HEK293T (cell line): ENCODE data around the gene COA8.

Experiments
- ARNT ChIP-seq: fragments of 450-650 bp; IDR thresholded peaks from 2 replicates; pipeline ENCODE4 v1.6.1; 2017; ENCODE audit warnings: mild to moderate bottlenecking
- BHLHE40 ChIP-seq: fragments of 450-650 bp; IDR thresholded peaks from 2 replicates; pipeline ENCODE4 v1.6.1; 2016; ENCODE audit warnings: mild to moderate bottlenecking, moderate library complexity, borderline replicate concordance
- CTBP1 ChIP-seq: fragments of 450-650 bp; IDR thresholded peaks from 2 replicates; pipeline ENCODE4 v1.6.1; 2016; ENCODE audit warnings: borderline replicate concordance
- ELF4 ChIP-seq: fragments of 450-650 bp; IDR thresholded peaks from 2 replicates; pipeline ENCODE4 v1.6.1; 2017; ENCODE audit warnings: antibody characterized with exemption
- FOXA1 ChIP-seq: fragments of 450-650 bp; IDR thresholded peaks from 2 replicates; pipeline ENCODE4 v1.6.1; 2016; ENCODE audit warnings: mild to moderate bottlenecking
- FOXK2 ChIP-seq: fragments of 450-650 bp; IDR thresholded peaks from 2 replicates; pipeline ENCODE4 v1.6.1; 2016; ENCODE audit warnings: mild to moderate bottlenecking
- L3MBTL2 ChIP-seq: fragments of 450-650 bp; conservative IDR thresholded peaks from 2 replicates; pipeline ENCODE4 v1.6.1; 2016; ENCODE audit warnings: mild to moderate bottlenecking
- NFRKB ChIP-seq: fragments of 450-650 bp; IDR thresholded peaks from 2 replicates; pipeline ENCODE4 v1.6.1; 2016; ENCODE audit warnings: mild to moderate bottlenecking, moderate library complexity
- SP1 ChIP-seq: fragments of 450-650 bp; IDR thresholded peaks from 2 replicates; pipeline ENCODE4 v1.6.1; 2017
- SUZ12 ChIP-seq: fragments of 450-650 bp; IDR thresholded peaks from 2 replicates; pipeline ENCODE4 v1.6.1; 2016; ENCODE audit warnings: mild to moderate bottlenecking
- ZNF384 ChIP-seq: fragments of 450-650 bp; IDR thresholded peaks from 2 replicates; pipeline ENCODE4 v1.6.1; 2016
- TF ChIP-seq, protein P1 (sequence below): fragments of 450-650 bp; IDR thresholded peaks from 2 replicates; pipeline ENCODE4 v1.6.1; 2016

DNA sequence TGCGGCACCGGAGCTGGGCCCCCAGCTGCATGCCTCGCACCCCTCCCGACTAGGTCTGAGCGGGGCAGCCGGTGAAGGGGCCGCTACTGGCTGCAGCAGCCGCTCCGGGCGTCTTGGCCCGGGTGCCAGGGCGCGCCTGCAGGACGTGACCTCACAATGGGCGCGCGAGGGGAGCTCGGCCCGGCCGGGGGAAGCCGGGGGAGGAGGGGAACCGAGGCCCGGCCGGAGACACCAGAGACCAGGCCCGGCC is 656 bp upstream of the COA8 start:
- TF ChIP-seq BHLHE40 (no peak), SP1 (no peak), FOXA1 (no peak), ZNF384 (no peak), ARNT (no peak), NFRKB (no peak), CTBP1 (no peak), ELF4 (no peak), SUZ12 (no peak), FOXK2 (no peak), L3MBTL2 (no peak)
- TF ChIP-seq, protein P1, sequence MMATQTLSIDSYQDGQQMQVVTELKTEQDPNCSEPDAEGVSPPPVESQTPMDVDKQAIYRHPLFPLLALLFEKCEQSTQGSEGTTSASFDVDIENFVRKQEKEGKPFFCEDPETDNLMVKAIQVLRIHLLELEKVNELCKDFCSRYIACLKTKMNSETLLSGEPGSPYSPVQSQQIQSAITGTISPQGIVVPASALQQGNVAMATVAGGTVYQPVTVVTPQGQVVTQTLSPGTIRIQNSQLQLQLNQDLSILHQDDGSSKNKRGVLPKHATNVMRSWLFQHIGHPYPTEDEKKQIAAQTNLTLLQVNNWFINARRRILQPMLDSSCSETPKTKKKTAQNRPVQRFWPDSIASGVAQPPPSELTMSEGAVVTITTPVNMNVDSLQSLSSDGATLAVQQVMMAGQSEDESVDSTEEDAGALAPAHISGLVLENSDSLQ, result no peak
